PFSK-1 (cell line): ENCODE data around the gene RYR3.

Experiments used
- FOXP2 ChIP-seq: optimal IDR thresholded peaks from 2 replicates; pipeline ENCODE3; 2011; ENCODE audit warnings: borderline replicate concordance, control low read depth, inconsistent platforms; ENCODE audit not compliant: insufficient read depth; ENCODE audit errors: extremely low read length, extremely low read depth
- POLR2AphosphoS5 ChIP-seq: IDR thresholded peaks from 2 replicates; pipeline ENCODE4 v1.6.1; 2012; ENCODE audit warnings: low read depth, mild to moderate bottlenecking, control low read depth, low read length, moderate library complexity
- REST ChIP-seq, 2 experiments: IDR thresholded peaks; 2 replicates each; pipeline versions ENCODE4 v1.6.1 to v1.8.0; 2011 to 2012; ENCODE audit warnings: low read depth in 2 of 2, low read length in 2 of 2, control low read depth in 1 of 2, inconsistent platforms in 1 of 2, mild to moderate bottlenecking in 1 of 2, moderate library complexity in 1 of 2; ENCODE audit not compliant: insufficient read depth in 1 of 2
- SIN3A ChIP-seq: IDR thresholded peaks from 2 replicates; pipeline ENCODE4 v1.6.1; 2012; ENCODE audit warnings: mild to moderate bottlenecking, low read length, moderate library complexity, borderline replicate concordance; ENCODE audit not compliant: insufficient read depth
- TAF1 ChIP-seq: IDR thresholded peaks from 2 replicates; pipeline ENCODE4 v1.6.1; 2012; ENCODE audit warnings: low read length, control low read depth, borderline replicate concordance; ENCODE audit not compliant: insufficient read depth

Gene RYR3

GRCh38 chr15:33292717-33293307, 18.0 kb upstream of the RYR3 start:
- no peak for TF ChIP-seq REST (IDR thresholded peaks at IDR 0.05; ENCODE audit: insufficient read depth in 1 of 2, low read depth in 2 of 2, low read length in 2 of 2)

- TF ChIP-seq SIN3A (no peak), REST (IDR thresholded peaks at IDR 0.05; ENCODE audit: insufficient read depth in 1 of 2, low read depth in 2 of 2, low read length in 2 of 2) (no peak), TAF1 (no peak), POLR2AphosphoS5 (no peak), FOXP2 (no peak)
These were observed 16.9 kb upstream of the RYR3 start for GRCh38 chr15:33293713-33294334.

GRCh38 chr15:33296050-33296449, 14.7 kb upstream of the RYR3 start:
- TF ChIP-seq FOXP2 (no peak), REST (IDR thresholded peaks at IDR 0.05; ENCODE audit: insufficient read depth in 1 of 2, low read depth in 2 of 2, low read length in 2 of 2) (no peak), TAF1 (no peak), SIN3A (no peak), POLR2AphosphoS5 (no peak)

GRCh38 chr15:33296856-33297255, 13.9 kb upstream of the RYR3 start:
- TF ChIP-seq FOXP2: no peak
- TF ChIP-seq REST (IDR thresholded peaks at IDR 0.05; ENCODE audit: insufficient read depth in 1 of 2, low read depth in 2 of 2, low read length in 2 of 2): no peak
- no peak for TF ChIP-seq TAF1
- TF ChIP-seq SIN3A: no peak
- no peak for TF ChIP-seq POLR2AphosphoS5

- TF ChIP-seq POLR2AphosphoS5 (no peak), TAF1 (no peak), SIN3A (no peak), FOXP2 (no peak), REST (IDR thresholded peaks at IDR 0.05; ENCODE audit: insufficient read depth in 1 of 2, low read depth in 2 of 2, low read length in 2 of 2) (no peak)
These were observed 12.1 kb upstream of the RYR3 start for GRCh38 chr15:33298631-33299030.
